HG03342 (cell line): Measurements from ENCODE around the gene PPIL3.

Experiments
- ATAC-seq: cut with Tn5 transposase; IDR thresholded peaks from one replicate; pipeline ENCODE4 v1.9.1; 2021; ENCODE audit warnings: mild to moderate bottlenecking, moderate library complexity; ENCODE audit not compliant: unreplicated experiment

Gene PPIL3

GRCh38 chr2:200861617-200862155 lies 27.2 kb downstream of the PPIL3 start:
- ATAC-seq = no peak

GRCh38 chr2:200860092-200860795 lies 28.6 kb downstream of the PPIL3 start:
- no peak for ATAC-seq

GRCh38 chr2:200856806-200857205 lies 32.1 kb downstream of the PPIL3 start:
- ATAC-seq = no peak

GRCh38 chr2:200852605-200853004 lies 36.3 kb downstream of the PPIL3 start:
- ATAC-seq = no peak

DNA sequence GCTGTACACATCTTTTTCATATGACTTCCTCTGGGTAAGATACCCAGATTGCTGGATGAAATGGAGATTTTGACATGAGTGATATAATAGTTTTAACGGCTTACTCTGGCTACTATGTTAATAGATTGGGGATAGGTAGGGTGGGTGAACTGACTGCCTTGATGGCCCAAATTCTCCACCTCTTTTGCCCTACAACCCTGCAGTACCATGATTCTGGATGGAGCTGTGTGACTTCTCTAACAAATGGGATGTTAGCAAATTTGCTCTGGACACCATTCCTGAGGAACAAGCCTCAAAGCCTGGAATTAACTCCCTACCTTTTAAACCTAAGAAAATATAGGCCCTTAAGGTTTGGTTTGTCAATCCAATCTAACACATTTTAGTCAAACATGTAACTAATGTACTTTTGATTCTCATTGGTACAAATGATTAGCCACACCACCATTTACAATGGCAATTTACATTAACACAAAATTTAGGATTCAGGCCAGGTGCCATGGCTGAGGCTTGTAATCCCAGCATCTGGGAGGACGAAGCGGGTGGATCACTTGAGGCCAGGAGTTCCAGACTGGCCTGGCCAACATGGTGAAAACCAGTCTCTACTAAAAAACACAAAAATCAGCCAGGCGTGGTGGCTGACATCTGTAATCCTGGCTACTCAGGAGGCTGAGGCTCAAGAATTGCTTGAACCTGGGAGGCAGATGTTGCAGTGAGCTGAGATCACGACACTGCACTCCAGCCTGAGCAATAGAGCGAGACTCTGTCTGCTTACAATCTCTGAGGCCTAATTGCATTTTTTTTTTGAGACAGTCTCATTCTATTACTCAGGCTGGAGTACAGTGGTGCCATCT lies 37.3 kb downstream of the PPIL3 start:
- ATAC-seq = no peak

GRCh38 chr2:200850512-200851256 lies 38.2 kb downstream of the PPIL3 start:
- ATAC-seq = no peak

- no peak for ATAC-seq
Measured at GRCh38 chr2:200847939-200848338, 40.9 kb downstream of the PPIL3 start.

GRCh38 chr2:200847269-200847668 lies 41.6 kb downstream of the PPIL3 start:
- ATAC-seq = no peak

DNA sequence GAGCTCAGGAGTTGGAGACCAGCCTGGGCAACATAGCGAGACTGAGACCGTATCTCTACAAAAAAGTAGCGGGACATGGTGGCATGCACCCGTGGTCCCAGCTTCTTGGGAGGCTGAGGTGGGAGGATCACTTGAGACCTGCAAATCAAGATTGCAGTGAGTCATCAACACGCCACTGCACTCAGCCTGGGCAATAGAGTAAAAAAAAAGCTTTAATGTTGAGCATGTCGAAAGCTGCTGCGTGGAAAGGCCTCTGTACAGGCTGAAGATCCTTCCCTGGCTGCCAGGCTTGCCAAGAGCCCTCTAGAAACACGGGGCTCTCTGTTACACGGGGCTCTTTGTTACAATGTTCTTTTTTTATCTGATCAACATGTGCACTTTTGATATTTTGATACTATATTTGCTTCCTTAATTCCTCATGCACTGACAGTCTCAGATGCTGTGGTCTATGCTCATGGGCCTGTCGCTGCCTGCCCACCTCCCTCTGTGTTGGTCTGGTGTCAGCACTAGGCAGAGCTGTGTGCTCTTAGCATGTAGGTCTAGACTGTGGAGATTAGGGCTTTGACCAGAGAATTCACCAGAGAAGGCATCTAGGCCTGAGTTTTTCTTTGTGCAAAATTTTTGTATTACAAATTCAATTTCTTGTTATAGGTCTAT lies 43.1 kb downstream of the PPIL3 start:
- ATAC-seq = no peak

DNA sequence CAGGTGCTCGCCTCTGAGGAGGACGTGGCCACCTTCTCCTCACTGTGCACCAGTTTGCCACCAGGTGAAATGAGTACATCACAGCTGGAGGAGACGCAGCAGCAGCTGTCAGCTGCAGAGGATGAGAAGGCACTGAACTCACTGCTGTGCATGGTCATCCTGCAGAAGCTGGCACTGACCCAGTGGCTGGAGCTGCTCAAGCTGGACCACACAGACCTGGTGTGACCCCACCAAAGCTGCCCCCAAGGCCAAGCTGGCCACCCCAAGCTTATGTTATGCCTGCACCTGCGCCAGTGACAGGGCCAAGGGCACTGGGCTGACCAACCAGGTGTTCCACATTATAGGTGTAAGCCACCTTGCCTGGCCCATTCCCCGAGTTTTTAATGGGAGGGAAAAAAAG lies 43.7 kb downstream of the PPIL3 start:
- ATAC-seq = no peak

GRCh38 chr2:200843993-200844948 lies 44.6 kb downstream of the PPIL3 start:
- ATAC-seq = no peak

DNA sequence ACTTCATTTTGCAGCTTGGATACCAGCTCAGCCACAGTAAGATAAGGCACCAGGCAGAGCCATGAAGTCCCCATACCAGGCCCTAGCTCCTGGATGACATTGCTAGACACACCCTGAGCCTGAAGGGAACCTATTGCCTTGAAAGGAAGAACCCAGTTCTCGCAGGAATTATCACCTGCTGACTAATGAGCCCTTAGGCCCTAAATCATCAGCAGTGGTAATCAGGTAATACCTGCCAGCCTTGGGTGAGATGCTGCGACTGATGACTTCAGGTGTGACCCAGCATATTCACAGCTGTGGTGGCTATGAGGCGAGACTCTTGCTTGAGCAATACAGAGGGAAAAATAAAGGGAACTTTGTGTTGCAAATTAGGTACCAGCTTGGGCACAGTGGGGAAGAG lies 49.4 kb downstream of the PPIL3 start:
- no peak for ATAC-seq

GRCh38 chr2:200834701-200835100 lies 54.2 kb downstream of the PPIL3 start:
- ATAC-seq = no peak

- ATAC-seq = no peak
Measured at GRCh38 chr2:200829258-200829655, 59.6 kb downstream of the PPIL3 start.

- ATAC-seq = no peak
Measured at GRCh38 chr2:200828572-200829257, 60.2 kb downstream of the PPIL3 start.

GRCh38 chr2:200828104-200828503 lies 60.8 kb downstream of the PPIL3 start:
- no peak for ATAC-seq

DNA sequence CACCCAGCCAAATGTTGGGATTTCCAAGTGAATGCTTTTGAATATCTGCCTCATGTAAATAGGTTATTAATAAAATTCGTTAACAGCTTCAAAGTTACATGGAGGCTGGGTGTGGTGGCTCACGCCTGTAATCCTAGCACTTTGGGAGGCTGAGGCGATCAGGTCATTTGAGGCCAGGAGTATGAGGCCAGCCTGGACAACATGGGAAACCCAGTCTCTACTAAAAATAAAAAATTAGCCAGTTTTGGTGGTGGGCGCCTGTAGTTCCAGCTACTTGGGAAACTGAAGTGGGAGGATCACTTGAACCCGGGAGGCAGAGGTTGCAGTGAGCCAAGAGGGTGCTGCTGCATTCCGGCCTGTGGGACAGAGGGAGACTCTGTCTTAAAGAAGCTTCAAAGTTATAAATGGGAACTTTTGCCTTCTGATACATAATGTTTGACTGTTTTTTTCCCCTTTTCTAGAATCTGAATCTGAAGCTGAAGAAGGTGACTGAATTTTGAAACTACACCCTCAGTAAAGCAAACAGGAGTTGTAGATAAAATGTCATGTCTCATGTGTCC lies 67.1 kb downstream of the PPIL3 start:
- ATAC-seq = no peak
